ENCODE results near the gene MAGED4B. TPM values are rescaled to one million over a fixed set of nuclear protein-coding genes. Genes with fewer than 3 reads are reported as not detected.
"Not testable (repeated sequence)": the region's sequence is repeated elsewhere in the genome, so short reads cannot be mapped to it uniquely, and the experiment has no call there.

MAGED4B gene
- total and polyA plus RNA-seq, 9 of the 15 experiments (the other 6 are each of a cell fraction or from before 2014, with no cell fraction given) = not detected

GRCh38 chrX:52078131-52078530 is 9.1 kb upstream of the MAGED4B start (continued):
- TF ChIP-seq ZBTB1 (CRISPR knock-in tag; IDR thresholded peaks at IDR 0.05; ENCODE audit: borderline replicate concordance, low read depth) (no peak), FOXA3 (CRISPR knock-in tag; conservative IDR thresholded peaks at IDR 0.05 in 1 of 2, IDR thresholded peaks at IDR 0.05 in 1 of 2) (no peak), PHF21A (IDR thresholded peaks at IDR 0.05; ENCODE audit: borderline replicate concordance, low read depth) (no peak), RUNX1 (IDR thresholded peaks at IDR 0.05; ENCODE audit: low read depth) (no peak), CHD2 (IDR thresholded peaks at IDR 0.05; ENCODE audit: low read depth, low read length) (no peak)

- H3K9me1 ChIP-seq (ENCODE audit: control insufficient read depth, insufficient read depth, low read length); H4K20me1 ChIP-seq (replicated peaks; ENCODE audit: control insufficient read depth, insufficient read depth, low read length); DNase-seq (ENCODE audit: extremely low read depth in 1 of 4, low spot score in 3 of 4); H3K36me3 ChIP-seq (ENCODE audit: control insufficient read depth, insufficient read depth, low read length); H3K79me2 ChIP-seq (ENCODE audit: control insufficient read depth, insufficient read depth, low read length); ATAC-seq; H3K4me2 ChIP-seq (ENCODE audit: insufficient read depth, low read length); H3K4me1 ChIP-seq (replicated peaks in 1 of 2; ENCODE audit: control insufficient read depth in 2 of 2, insufficient read depth in 2 of 2, low read length in 2 of 2); FAIRE-seq; BruUV-seq (replicated peaks); intact Hi-C loops (cut with micrococcal nuclease); in situ Hi-C loops (cut with MboI); H3K27ac ChIP-seq (ENCODE audit: extremely low read depth, low read depth, low read length); POLR2A ChIA-PET; H3K9me3 ChIP-seq (replicated peaks; ENCODE audit: control insufficient read depth, insufficient read depth, low read depth, low read length); H3K4me3 ChIP-seq; CTCF ChIA-PET (ENCODE audit: low intra/inter-chr PET ratio); H3K27me3 ChIP-seq (ENCODE audit: control insufficient read depth in 2 of 2, insufficient read depth in 2 of 2, low read length in 2 of 2); H2AFZ ChIP-seq (ENCODE audit: low read depth, low read length); H3K9ac ChIP-seq (ENCODE audit: insufficient read depth in 1 of 2, low read depth in 2 of 2, low read length in 2 of 2): not testable (repeated sequence)
- WGBS (ENCODE audit: insufficient coverage, low coverage, missing lambda C conversion rate) = no CpG with 5 or more reads among the region's 6 CpGs
Observed at GRCh38 chrX:52042288-52042687, 26.7 kb downstream of the MAGED4B start.

GRCh38 chrX:52034211-52034610 is 34.8 kb downstream of the MAGED4B start:
- WGBS (ENCODE audit: insufficient coverage, low coverage, missing lambda C conversion rate) = 0% methylated on average over 1 of the region's 1 CpG
- Histone ChIP-seq H3K79me2 (ENCODE audit: control insufficient read depth, insufficient read depth, low read length) (no peaks in the 10 kb centered on the region), H3K4me1 (replicated peaks in 1 of 2; ENCODE audit: control insufficient read depth in 2 of 2, insufficient read depth in 2 of 2, low read length in 2 of 2) (no peaks in the 10 kb centered on the region), H3K27ac (ENCODE audit: extremely low read depth, low read depth, low read length) (no peak overlapping the region), H3K4me3 (no peak overlapping the region), H3K9ac (ENCODE audit: insufficient read depth in 1 of 2, low read depth in 2 of 2, low read length in 2 of 2) (no peak overlapping the region), H3K27me3 (ENCODE audit: control insufficient read depth in 2 of 2, insufficient read depth in 2 of 2, low read length in 2 of 2) (no peaks in the 10 kb centered on the region), H3K9me1 (ENCODE audit: control insufficient read depth, insufficient read depth, low read length) (no peaks in the 10 kb centered on the region), H3K36me3 (ENCODE audit: control insufficient read depth, insufficient read depth, low read length) (no peaks in the 10 kb centered on the region), H4K20me1 (replicated peaks; ENCODE audit: control insufficient read depth, insufficient read depth, low read length) (no peaks in the 10 kb centered on the region), H3K9me3 (replicated peaks; ENCODE audit: control insufficient read depth, insufficient read depth, low read depth, low read length) (no peaks in the 10 kb centered on the region), H3K4me2 (ENCODE audit: insufficient read depth, low read length) (no peak overlapping the region), H2AFZ (ENCODE audit: low read depth, low read length) (no peak overlapping the region)
- BruUV-seq (replicated peaks) = no TSS peak
- no peak for FAIRE-seq
- in situ Hi-C loops (cut with MboI) (no loop called here), intact Hi-C loops (cut with micrococcal nuclease) (no loop called here)
- ChIA-PET CTCF (ENCODE audit: low intra/inter-chr PET ratio) (no interaction called here), POLR2A (no interaction called here)
- ATAC-seq = no peak
- DNase-seq (ENCODE audit: extremely low read depth in 1 of 4, low spot score in 3 of 4) = no peak
